BLaER1 treated with 17β-estradiol and CSF1 and Interleukin-3, amounts not matched to agents 10 nM and 100 nM (cell line): ENCODE results near the gene MED12L.
A peak's percentile ranks its signal among the peaks of the same experiment; 100 is the strongest.

Experiments used
- H3K27ac ChIP-seq, 11 experiments: shearing (Covaris generic); formaldehyde crosslinking; 2 replicates each; pipeline ENCODE4 v1.8.1; 2022
- H3K27me3 ChIP-seq, 11 experiments: shearing (Covaris generic); formaldehyde crosslinking; 2 replicates each; pipeline ENCODE4 v1.8.1; 2022
- H3K36me3 ChIP-seq, 11 experiments: shearing (Covaris generic); formaldehyde crosslinking; 2 replicates each; pipeline ENCODE4 v1.8.1; 2022
- H3K4me1 ChIP-seq, 10 experiments: shearing (Covaris generic); formaldehyde crosslinking; 2 replicates each; pipeline ENCODE4 v1.8.1; 2022
- H3K4me2 ChIP-seq, 11 experiments: shearing (Covaris generic); formaldehyde crosslinking; 2 replicates each; pipeline ENCODE4 v1.8.1; 2022
- H3K4me3 ChIP-seq, 10 experiments: shearing (Covaris generic); formaldehyde crosslinking; 2 replicates each; pipeline ENCODE4 v1.8.1; 2022
- H3K9ac ChIP-seq, 11 experiments: shearing (Covaris generic); formaldehyde crosslinking; 2 replicates each; pipeline ENCODE4 v1.8.1; 2022
- H3K9me3 ChIP-seq, 11 experiments: shearing (Covaris generic); formaldehyde crosslinking; replicated peaks in 1 of 11; 2 replicates each; pipeline ENCODE4 v1.8.1; 2022
- H4K20me1 ChIP-seq, 11 experiments: shearing (Covaris generic); formaldehyde crosslinking; 2 replicates each; pipeline ENCODE4 v1.8.1; 2022
- Cebpa-rat ChIP-seq, 11 experiments: shearing (Covaris generic); IDR thresholded peaks; 2 replicates each; pipeline ENCODE4 v1.8.1; 2022

The MED12L gene

GRCh38 chr3:151393146-151393830 lies 307.8 kb downstream of the MED12L start:
- peaks cover under 1 to 75% (median 29%) of the 10 kb centered on the region in 10 experiments; a peak in 19 of 20 replicates for H3K4me1 ChIP-seq
- no peak overlapping the region; a peak in 1 of 22 replicates for H3K9ac ChIP-seq
- H3K9me3 ChIP-seq = peaks cover 0 to 4% (median 0%) of the 10 kb centered on the region in 11 experiments; a peak in 1 of 22 replicates
- no peak for TF ChIP-seq Cebpa-rat (IDR thresholded peaks at IDR 0.05)
- no peaks in the 10 kb centered on the region for H3K27me3 ChIP-seq
- peak overlapping the region in 6 of 11 experiments; percentile 4 to 83 (median 49); a peak in 7 of 22 replicates for H3K4me2 ChIP-seq
- H3K36me3 ChIP-seq = peaks cover 0 to 30% (median 11%) of the 10 kb centered on the region in 11 experiments; a peak in 11 of 22 replicates
- H4K20me1 ChIP-seq = no peaks in the 10 kb centered on the region
- no peak overlapping the region for H3K4me3 ChIP-seq
- H3K27ac ChIP-seq = peak overlapping the region in 2 of 11 experiments; percentile 50 to 75; a peak in 5 of 22 replicates

DNA sequence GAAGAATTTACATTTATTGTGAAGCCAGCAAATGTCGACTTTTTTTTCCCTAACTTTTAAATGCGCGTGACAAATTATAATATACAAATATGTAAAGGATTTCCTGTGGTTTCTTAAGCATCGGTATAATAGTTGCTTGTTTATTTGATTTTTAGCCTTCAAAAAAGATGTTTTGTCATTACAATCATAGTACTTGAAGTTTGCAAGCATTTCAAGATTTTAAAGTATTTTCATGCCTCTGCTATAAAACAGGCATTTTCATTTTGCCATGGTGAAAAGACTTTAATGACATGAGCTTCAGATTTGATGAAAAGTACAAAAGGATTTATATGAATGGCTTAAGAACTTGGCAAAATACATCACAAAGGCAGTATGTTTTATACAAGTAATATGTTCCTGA lies 308.5 kb downstream of the MED12L start:
- Histone ChIP-seq H3K27ac (no peak overlapping the region), H4K20me1 (no peaks in the 10 kb centered on the region), H3K9ac (no peak overlapping the region), H3K4me2 (peak overlapping the region in 3 of 11 experiments; percentile 69 to 83 (median 70); a peak in 3 of 22 replicates), H3K4me1 (peaks cover 0 to 75% (median 24%) of the 10 kb centered on the region in 10 experiments; a peak in 14 of 20 replicates), H3K4me3 (no peak overlapping the region), H3K36me3 (peaks cover 0 to 29% (median 11%) of the 10 kb centered on the region in 11 experiments; a peak in 11 of 22 replicates), H3K9me3 (peaks cover 0 to 4% (median 0%) of the 10 kb centered on the region in 11 experiments; a peak in 1 of 22 replicates), H3K27me3 (no peaks in the 10 kb centered on the region)
- TF ChIP-seq Cebpa-rat (IDR thresholded peaks at IDR 0.05) = no peak

GRCh38 chr3:151394611-151395010 lies 309.1 kb downstream of the MED12L start:
- no peaks in the 10 kb centered on the region for H4K20me1 ChIP-seq
- no peak overlapping the region for H3K9ac ChIP-seq
- no peaks in the 10 kb centered on the region for H3K9me3 ChIP-seq
- no peak overlapping the region for H3K27ac ChIP-seq
- H3K27me3 ChIP-seq = no peaks in the 10 kb centered on the region
- peaks cover 0 to 25% (median 8%) of the 10 kb centered on the region in 11 experiments; a peak in 11 of 22 replicates for H3K36me3 ChIP-seq
- no peak overlapping the region for H3K4me3 ChIP-seq
- no peak for TF ChIP-seq Cebpa-rat (IDR thresholded peaks at IDR 0.05)
- no peak overlapping the region for H3K4me2 ChIP-seq
- H3K4me1 ChIP-seq = peaks cover 0 to 75% (median 18%) of the 10 kb centered on the region in 10 experiments; a peak in 12 of 20 replicates

DNA sequence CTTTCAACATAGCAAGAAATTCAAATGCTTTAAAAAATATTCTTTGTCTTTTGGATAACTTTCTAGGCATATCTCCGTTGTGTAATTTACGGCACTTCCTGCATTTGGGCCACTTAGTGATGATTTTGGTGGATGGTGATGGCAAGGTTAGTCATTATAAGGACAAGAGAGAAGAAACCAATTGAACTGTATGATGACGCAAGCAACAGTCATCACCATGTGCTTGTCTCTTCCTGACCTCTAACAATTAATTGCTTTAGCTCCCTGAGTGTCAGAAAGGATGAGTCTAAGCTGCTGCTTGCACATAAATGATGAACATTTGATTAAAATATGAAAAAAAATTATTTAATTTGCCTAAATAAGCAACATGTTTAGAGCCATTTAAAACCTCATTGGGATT lies 310.3 kb downstream of the MED12L start:
- H3K9ac ChIP-seq = no peak overlapping the region
- TF ChIP-seq Cebpa-rat (IDR thresholded peaks at IDR 0.05) = no peak
- no peaks in the 10 kb centered on the region for H3K9me3 ChIP-seq
- peaks cover 0 to 68% (median 18%) of the 10 kb centered on the region in 10 experiments; a peak in 12 of 20 replicates for H3K4me1 ChIP-seq
- peak overlapping the region in 2 of 11 experiments; percentile 33 to 39; a peak in 4 of 22 replicates for H3K4me2 ChIP-seq
- no peak overlapping the region for H3K4me3 ChIP-seq
- peaks cover 0 to 28% (median 6%) of the 10 kb centered on the region in 11 experiments; a peak in 10 of 22 replicates for H3K36me3 ChIP-seq
- H3K27me3 ChIP-seq = no peaks in the 10 kb centered on the region
- H4K20me1 ChIP-seq = no peaks in the 10 kb centered on the region
- no peak overlapping the region for H3K27ac ChIP-seq

DNA sequence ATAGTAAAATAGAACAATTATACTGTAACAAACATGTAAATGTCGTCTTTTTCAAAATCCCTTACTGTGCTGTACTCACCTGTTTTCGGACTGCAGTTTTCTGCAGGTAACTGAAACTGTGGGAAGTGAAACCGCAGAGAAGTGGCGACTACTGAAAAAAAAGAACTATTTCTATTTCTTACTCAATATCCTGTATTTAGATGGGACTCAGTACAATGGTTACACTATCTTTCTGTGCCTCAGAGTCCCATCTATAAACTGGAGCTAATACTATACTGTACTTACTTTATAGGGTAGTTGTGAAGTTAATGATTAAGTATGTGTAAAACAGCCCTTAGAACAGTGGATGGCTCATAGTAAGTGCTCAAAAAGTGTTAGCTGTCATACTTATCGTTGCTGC lies 313.4 kb downstream of the MED12L start:
- no peak for TF ChIP-seq Cebpa-rat (IDR thresholded peaks at IDR 0.05)
- Histone ChIP-seq H3K36me3 (peaks cover 0 to 27% (median 6%) of the 10 kb centered on the region in 11 experiments; a peak in 11 of 22 replicates), H3K27ac (no peak overlapping the region), H3K4me3 (no peak overlapping the region), H3K4me1 (peaks cover 0 to 38% (median 0%) of the 10 kb centered on the region in 10 experiments; a peak in 8 of 20 replicates), H4K20me1 (no peaks in the 10 kb centered on the region), H3K9ac (no peak overlapping the region), H3K9me3 (no peaks in the 10 kb centered on the region), H3K27me3 (no peaks in the 10 kb centered on the region), H3K4me2 (peak overlapping the region in 4 of 11 experiments; percentile 32 to 53 (median 42); a peak in 6 of 22 replicates)

DNA sequence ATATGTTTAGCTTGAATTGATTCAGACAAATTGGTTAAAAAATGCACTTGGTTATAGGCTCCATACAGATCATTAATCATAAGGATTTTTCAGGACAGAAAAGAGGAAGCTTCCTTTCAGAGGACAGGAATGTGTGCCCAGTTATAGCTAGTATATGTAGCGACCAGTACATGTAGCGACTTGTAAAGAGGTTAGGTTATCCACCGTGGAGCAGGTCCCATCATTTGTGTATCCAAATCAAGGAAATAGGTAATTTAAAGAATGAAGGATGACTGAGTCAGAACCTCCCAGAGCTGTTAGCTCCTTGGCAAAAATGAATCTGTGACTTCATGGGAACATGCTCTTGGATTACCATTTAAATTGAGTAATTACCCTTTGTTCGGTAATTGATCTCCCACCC lies 314.9 kb downstream of the MED12L start:
- Histone ChIP-seq H3K9me3 (no peaks in the 10 kb centered on the region), H3K4me2 (no peak overlapping the region)

DNA sequence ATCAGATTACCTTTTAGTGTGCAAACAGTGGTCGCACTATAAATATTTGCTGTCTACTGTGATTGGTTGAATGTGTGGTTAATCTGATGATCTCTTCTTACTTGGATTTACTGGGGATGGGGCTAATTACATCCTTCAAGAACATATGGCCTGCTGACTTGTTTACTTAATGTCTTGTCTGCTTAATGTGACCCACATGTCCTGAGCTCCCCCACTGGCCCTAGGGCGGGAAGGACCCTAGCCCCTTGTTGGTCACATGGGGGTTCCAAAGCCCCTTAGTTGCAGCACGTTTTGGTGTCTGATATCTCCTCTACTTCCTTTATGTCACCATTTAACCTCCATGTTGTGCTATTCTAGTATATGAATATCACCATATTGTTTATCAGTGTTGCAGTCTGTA lies 316.9 kb downstream of the MED12L start:
- Histone ChIP-seq H3K4me3 (no peak overlapping the region), H3K4me1 (peaks cover 0 to 31% (median 2%) of the 10 kb centered on the region in 10 experiments; a peak in 8 of 20 replicates), H3K9ac (no peak overlapping the region), H3K27me3 (no peaks in the 10 kb centered on the region), H3K36me3 (peaks cover 0 to 18% (median 0%) of the 10 kb centered on the region in 11 experiments; a peak in 4 of 22 replicates), H4K20me1 (no peaks in the 10 kb centered on the region), H3K27ac (no peak overlapping the region), H3K4me2 (no peak overlapping the region), H3K9me3 (no peaks in the 10 kb centered on the region)
- TF ChIP-seq Cebpa-rat (IDR thresholded peaks at IDR 0.05) = no peak

More for the DNA sequence above, 314.9 kb downstream of the MED12L start:
- peaks cover 0 to 27% (median 3%) of the 10 kb centered on the region in 11 experiments; a peak in 6 of 22 replicates for H3K36me3 ChIP-seq
- H3K9ac ChIP-seq = no peak overlapping the region
- TF ChIP-seq Cebpa-rat (IDR thresholded peaks at IDR 0.05) = no peak
- no peak overlapping the region for H3K4me3 ChIP-seq
- no peak overlapping the region for H3K27ac ChIP-seq
- H4K20me1 ChIP-seq = no peaks in the 10 kb centered on the region
- H3K4me1 ChIP-seq = peaks cover 0 to 40% (median 2%) of the 10 kb centered on the region in 10 experiments; a peak in 8 of 20 replicates
- H3K27me3 ChIP-seq = no peaks in the 10 kb centered on the region

DNA sequence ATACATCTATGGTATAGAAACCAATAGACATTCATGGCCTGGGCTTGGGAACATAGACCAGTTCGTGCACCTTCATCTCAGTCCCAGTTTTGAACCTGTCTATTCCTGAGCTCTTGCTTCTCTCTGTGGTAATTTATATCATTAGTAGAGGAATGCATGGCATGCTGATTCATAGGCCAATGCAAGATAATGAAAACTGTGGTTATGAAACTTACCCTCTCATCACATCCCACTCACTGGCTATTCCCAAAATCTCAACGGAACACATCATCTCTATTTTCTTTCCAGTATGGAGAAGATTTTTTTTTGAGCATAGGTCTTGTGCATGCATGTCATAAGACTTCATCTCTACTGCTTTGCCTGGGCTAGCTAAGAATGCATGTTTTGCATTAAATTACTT lies 317.8 kb downstream of the MED12L start:
- Histone ChIP-seq H3K4me3 (no peak overlapping the region), H4K20me1 (no peaks in the 10 kb centered on the region), H3K9me3 (no peaks in the 10 kb centered on the region), H3K36me3 (peaks cover 0 to 9% (median 0%) of the 10 kb centered on the region in 11 experiments; a peak in 4 of 22 replicates), H3K4me1 (peaks cover 0 to 31% (median 2%) of the 10 kb centered on the region in 10 experiments; a peak in 8 of 20 replicates), H3K4me2 (no peak overlapping the region), H3K27ac (no peak overlapping the region), H3K9ac (no peak overlapping the region), H3K27me3 (no peaks in the 10 kb centered on the region)
- TF ChIP-seq Cebpa-rat (IDR thresholded peaks at IDR 0.05) = no peak

DNA sequence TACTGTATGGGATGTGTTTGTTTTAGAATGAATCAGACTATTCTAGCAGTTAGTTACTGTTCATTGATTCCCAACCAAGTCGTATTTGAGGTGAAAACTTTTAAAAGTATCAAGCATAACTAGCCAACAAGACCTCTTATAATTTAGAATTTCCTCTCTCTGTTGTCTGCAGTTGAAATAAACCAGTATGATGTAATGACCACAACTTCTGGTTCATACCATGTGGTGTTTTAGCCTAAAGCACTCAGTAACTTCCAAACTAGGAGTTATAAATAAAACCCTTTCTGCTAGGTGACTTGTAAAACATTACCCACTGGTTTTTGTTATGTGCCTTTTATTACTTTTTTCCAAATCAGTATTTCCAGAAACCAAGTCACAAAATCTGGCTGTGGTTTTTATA lies 318.9 kb downstream of the MED12L start:
- TF ChIP-seq Cebpa-rat (IDR thresholded peaks at IDR 0.05) = no peak

More for the DNA sequence above, 318.9 kb downstream of the MED12L start:
- no peak overlapping the region for H3K27ac ChIP-seq
- H3K4me3 ChIP-seq = no peak overlapping the region
- no peaks in the 10 kb centered on the region for H4K20me1 ChIP-seq
- H3K27me3 ChIP-seq = no peaks in the 10 kb centered on the region
- no peaks in the 10 kb centered on the region for H3K9me3 ChIP-seq
- H3K9ac ChIP-seq = no peak overlapping the region
- peaks cover 0 to 11% (median 0%) of the 10 kb centered on the region in 11 experiments; a peak in 3 of 22 replicates for H3K36me3 ChIP-seq
- H3K4me1 ChIP-seq = peaks cover 0 to 23% (median 0%) of the 10 kb centered on the region in 10 experiments; a peak in 6 of 20 replicates
- peak overlapping the region in 3 of 11 experiments; percentile 12 to 48 (median 42); a peak in 2 of 22 replicates for H3K4me2 ChIP-seq
